HEK293 (cell line): ENCODE data around the gene PRR29.

Source experiments
- CTCF ChIA-PET: fragments of 350-600 bp; formaldehyde crosslinking; extraction: SDS; loops from one replicate; lab custom pipeline; 2021; ENCODE audit warnings: antibody characterized with exemption; lab: Yijun Ruan, JAX
- POLR2A ChIA-PET: fragments of 300-600 bp; formaldehyde crosslinking; extraction: SDS; loops from one replicate; lab custom pipeline; 2020; ENCODE audit warnings: antibody characterized with exemption, inconsistent platforms; lab: Yijun Ruan, JAX
- H3K27ac ChIP-seq: fragments of 200-500 bp; sonication (Bioruptor generic); 2 replicates; pipeline ENCODE4 v1.5.1; 2014; ENCODE audit warnings: low read depth, low read length, control low read depth, inconsistent platforms; ENCODE audit errors: extremely low read depth
- H3K36me3 ChIP-seq, 2 experiments: fragments of 200-500 bp in 1 of 2; sonication (Bioruptor generic) in 1 of 2; 1 replicate in 1 of 2; 2 replicates in 1 of 2; pipeline ENCODE4 v1.5.1; 2014 to 2017; ENCODE audit warnings: inconsistent platforms in 2 of 2, low read length in 2 of 2; ENCODE audit not compliant: control insufficient read depth in 2 of 2, insufficient read depth in 1 of 2
- H3K4me1 ChIP-seq: fragments of 200-500 bp; sonication (Bioruptor generic); 2 replicates; pipeline ENCODE4 v1.5.1; 2014; ENCODE audit warnings: mild to moderate bottlenecking, low read length, inconsistent platforms; ENCODE audit not compliant: control insufficient read depth, insufficient read depth
- H3K4me3 ChIP-seq: 2 replicates; pipeline ENCODE4 v1.5.1; 2011; ENCODE audit warnings: low read depth, mild to moderate bottlenecking, control low read depth, low read length, moderate library complexity
- H3K9me3 ChIP-seq: fragments of 200-500 bp; sonication (Bioruptor generic); 2 replicates; pipeline ENCODE4 v1.5.1; 2014; ENCODE audit warnings: low read depth, low read length, inconsistent platforms; ENCODE audit not compliant: control insufficient read depth, insufficient read depth
- EGR2 ChIP-seq: fragments of 450-650 bp; formaldehyde crosslinking; IDR thresholded peaks from 2 replicates; pipeline ENCODE4 v1.5.1; 2016; ENCODE audit warnings: low read depth, missing biosample characterization, missing genetic modification characterization
- KLF17 ChIP-seq: fragments of 450-650 bp; formaldehyde crosslinking; IDR thresholded peaks from 2 replicates; pipeline ENCODE4 v1.5.1; 2016; ENCODE audit warnings: missing biosample characterization, missing genetic modification characterization
- ZFP69B ChIP-seq: fragments of 450-650 bp; formaldehyde crosslinking; IDR thresholded peaks from 2 replicates; pipeline ENCODE4 v1.5.1; 2016; ENCODE audit warnings: missing biosample characterization, missing genetic modification characterization
- ZNF133 ChIP-seq: fragments of 450-650 bp; formaldehyde crosslinking; IDR thresholded peaks from 2 replicates; pipeline ENCODE4 v1.5.1; 2016; ENCODE audit warnings: missing biosample characterization, missing genetic modification characterization
- ZNF157 ChIP-seq: fragments of 450-650 bp; formaldehyde crosslinking; IDR thresholded peaks from 2 replicates; pipeline ENCODE4 v1.5.1; 2016; ENCODE audit warnings: missing biosample characterization, missing genetic modification characterization
- ZNF174 ChIP-seq: fragments of 450-650 bp; formaldehyde crosslinking; IDR thresholded peaks from 2 replicates; pipeline ENCODE4 v1.5.0; 2017; ENCODE audit warnings: missing biosample characterization, mild to moderate bottlenecking, missing genetic modification characterization
- ZNF311 ChIP-seq: fragments of 450-650 bp; formaldehyde crosslinking; IDR thresholded peaks from 2 replicates; pipeline ENCODE4 v1.5.1; 2017; ENCODE audit warnings: missing biosample characterization, missing genetic modification characterization, borderline replicate concordance
- ZNF391 ChIP-seq: fragments of 450-650 bp; formaldehyde crosslinking; IDR thresholded peaks from 2 replicates; pipeline ENCODE4 v1.5.1; 2016; ENCODE audit warnings: low read depth, missing biosample characterization, missing genetic modification characterization, borderline replicate concordance
- ZNF521 ChIP-seq: fragments of 450-650 bp; formaldehyde crosslinking; IDR thresholded peaks from 2 replicates; pipeline ENCODE4 v1.5.1; 2017; ENCODE audit warnings: missing biosample characterization, mild to moderate bottlenecking, missing genetic modification characterization
- ZNF549 ChIP-seq: fragments of 450-650 bp; IDR thresholded peaks from 2 replicates; pipeline ENCODE4 v1.5.1; 2018; ENCODE audit warnings: missing biosample characterization, missing genetic modification characterization, mild to moderate bottlenecking, inconsistent platforms, moderate library complexity
- ZNF626 ChIP-seq: fragments of 450-650 bp; sonication (Bioruptor Pico); formaldehyde crosslinking; IDR thresholded peaks from 2 replicates; pipeline ENCODE4 v1.5.1; 2018; ENCODE audit warnings: missing biosample characterization, missing genetic modification characterization, inconsistent platforms
- ZNF654 ChIP-seq: fragments of 450-650 bp; formaldehyde crosslinking; IDR thresholded peaks from 2 replicates; pipeline ENCODE4 v1.5.1; 2016; ENCODE audit warnings: low read depth, missing biosample characterization, missing genetic modification characterization
- ZNF76 ChIP-seq: fragments of 450-650 bp; formaldehyde crosslinking; IDR thresholded peaks from 2 replicates; pipeline ENCODE4; 2016; ENCODE audit warnings: low read depth, missing biosample characterization, missing genetic modification characterization, borderline replicate concordance
- ZNF791 ChIP-seq: fragments of 450-650 bp; formaldehyde crosslinking; IDR thresholded peaks from 2 replicates; pipeline ENCODE4 v1.5.1; 2016; ENCODE audit warnings: missing biosample characterization, missing genetic modification characterization
- TF ChIP-seq, protein P1 (sequence below): fragments of 450-650 bp; formaldehyde crosslinking; IDR thresholded peaks from 2 replicates; pipeline ENCODE4 v1.5.1; 2016; ENCODE audit warnings: missing biosample characterization, missing genetic modification characterization, borderline replicate concordance
- TF ChIP-seq, protein P2 (sequence below): fragments of 450-650 bp; IDR thresholded peaks from 2 replicates; pipeline ENCODE4 v1.5.1; 2018; ENCODE audit warnings: missing biosample characterization, missing genetic modification characterization

Gene PRR29

GRCh38 chr17:64042700-64043485 lies 44.7 kb downstream of the PRR29 start:
- no peak overlapping the region for H3K27ac ChIP-seq
- TF ChIP-seq KLF17: no peak
- no peak for TF ChIP-seq EGR2 (tag by site-specific recombination)
- no peak for TF ChIP-seq ZNF391
- no peak for TF ChIP-seq ZNF521 (tag by site-specific recombination)
- no peak for TF ChIP-seq ZNF791
- TF ChIP-seq ZNF654 (tag by site-specific recombination): no peak
- no peak for TF ChIP-seq ZFP69B (tag by site-specific recombination)
- TF ChIP-seq, all 188 proteins: peak for 0
- CTCF ChIA-PET: interaction anchor here (0.6 to 2.0 kb wide), 6 partner anchors 11 to 124 kb away, joined by 3 to 16 read pairs (median 4); partner anchors contain the start of gene GH1
- H3K36me3 ChIP-seq: peaks cover 0 to 66% of the 10 kb centered on the region in 2 experiments; a peak in 1 of 3 replicates
- no peak overlapping the region for H3K4me3 ChIP-seq
- no peaks in the 10 kb centered on the region for H3K9me3 ChIP-seq
- no peaks in the 10 kb centered on the region for H3K4me1 ChIP-seq
- POLR2A ChIA-PET: no interaction called here

DNA sequence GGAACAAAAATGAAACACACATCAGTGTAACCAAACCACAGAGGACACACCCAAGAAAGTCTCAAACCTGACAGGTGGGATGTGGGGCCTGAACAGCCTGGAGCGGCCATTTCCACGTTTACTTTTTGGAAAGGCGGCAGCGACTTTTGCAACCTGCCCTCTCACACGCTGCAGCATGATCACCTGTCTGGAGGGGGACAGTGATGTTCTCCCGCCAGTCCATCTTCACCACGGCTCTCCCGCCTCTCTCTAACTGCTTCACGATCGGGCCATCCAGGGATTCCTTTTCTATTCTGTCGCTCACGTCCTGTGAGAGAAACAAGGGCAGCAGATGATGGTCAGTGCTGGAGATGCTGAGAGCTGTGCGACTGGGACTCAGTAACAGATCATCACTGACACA lies 47.0 kb downstream of the PRR29 start:
- POLR2A ChIA-PET: no interaction called here
- Histone ChIP-seq H3K36me3 (peaks cover 0 to 80% of the 10 kb centered on the region in 2 experiments; a peak in 1 of 3 replicates), H3K4me1 (no peaks in the 10 kb centered on the region), H3K4me3 (no peak overlapping the region), H3K27ac (no peak overlapping the region), H3K9me3 (no peaks in the 10 kb centered on the region)
- no peak for TF ChIP-seq ZNF391
- TF ChIP-seq ZNF311 (tag by site-specific recombination): no peak
- no peak for TF ChIP-seq ZNF174
- TF ChIP-seq ZNF626: no peak
- no peak for TF ChIP-seq ZNF76 (tag by site-specific recombination)
- TF ChIP-seq, protein P1, sequence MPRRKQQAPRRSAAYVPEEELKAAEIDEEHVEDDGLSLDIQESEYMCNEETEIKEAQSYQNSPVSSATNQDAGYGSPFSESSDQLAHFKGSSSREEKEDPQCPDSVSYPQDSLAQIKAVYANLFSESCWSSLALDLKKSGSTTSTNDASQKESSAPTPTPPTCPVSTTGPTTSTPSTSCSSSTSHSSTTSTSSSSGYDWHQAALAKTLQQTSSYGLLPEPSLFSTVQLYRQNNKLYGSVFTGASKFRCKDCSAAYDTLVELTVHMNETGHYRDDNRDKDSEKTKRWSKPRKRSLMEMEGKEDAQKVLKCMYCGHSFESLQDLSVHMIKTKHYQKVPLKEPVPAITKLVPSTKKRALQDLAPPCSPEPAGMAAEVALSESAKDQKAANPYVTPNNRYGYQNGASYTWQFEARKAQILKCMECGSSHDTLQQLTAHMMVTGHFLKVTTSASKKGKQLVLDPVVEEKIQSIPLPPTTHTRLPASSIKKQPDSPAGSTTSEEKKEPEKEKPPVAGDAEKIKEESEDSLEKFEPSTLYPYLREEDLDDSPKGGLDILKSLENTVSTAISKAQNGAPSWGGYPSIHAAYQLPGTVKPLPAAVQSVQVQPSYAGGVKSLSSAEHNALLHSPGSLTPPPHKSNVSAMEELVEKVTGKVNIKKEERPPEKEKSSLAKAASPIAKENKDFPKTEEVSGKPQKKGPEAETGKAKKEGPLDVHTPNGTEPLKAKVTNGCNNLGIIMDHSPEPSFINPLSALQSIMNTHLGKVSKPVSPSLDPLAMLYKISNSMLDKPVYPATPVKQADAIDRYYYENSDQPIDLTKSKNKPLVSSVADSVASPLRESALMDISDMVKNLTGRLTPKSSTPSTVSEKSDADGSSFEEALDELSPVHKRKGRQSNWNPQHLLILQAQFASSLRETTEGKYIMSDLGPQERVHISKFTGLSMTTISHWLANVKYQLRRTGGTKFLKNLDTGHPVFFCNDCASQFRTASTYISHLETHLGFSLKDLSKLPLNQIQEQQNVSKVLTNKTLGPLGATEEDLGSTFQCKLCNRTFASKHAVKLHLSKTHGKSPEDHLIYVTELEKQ (tag by site-specific recombination): no peak
- no peak for TF ChIP-seq ZNF157 (tag by site-specific recombination)
- no peak for TF ChIP-seq ZNF133 (tag by site-specific recombination)
- no peak for TF ChIP-seq ZNF549
- TF ChIP-seq, protein P2, sequence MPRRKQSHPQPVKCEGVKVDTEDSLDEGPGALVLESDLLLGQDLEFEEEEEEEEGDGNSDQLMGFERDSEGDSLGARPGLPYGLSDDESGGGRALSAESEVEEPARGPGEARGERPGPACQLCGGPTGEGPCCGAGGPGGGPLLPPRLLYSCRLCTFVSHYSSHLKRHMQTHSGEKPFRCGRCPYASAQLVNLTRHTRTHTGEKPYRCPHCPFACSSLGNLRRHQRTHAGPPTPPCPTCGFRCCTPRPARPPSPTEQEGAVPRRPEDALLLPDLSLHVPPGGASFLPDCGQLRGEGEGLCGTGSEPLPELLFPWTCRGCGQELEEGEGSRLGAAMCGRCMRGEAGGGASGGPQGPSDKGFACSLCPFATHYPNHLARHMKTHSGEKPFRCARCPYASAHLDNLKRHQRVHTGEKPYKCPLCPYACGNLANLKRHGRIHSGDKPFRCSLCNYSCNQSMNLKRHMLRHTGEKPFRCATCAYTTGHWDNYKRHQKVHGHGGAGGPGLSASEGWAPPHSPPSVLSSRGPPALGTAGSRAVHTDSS (tag by site-specific recombination): no peak
- CTCF ChIA-PET: interaction anchor here (0.7 to 3.0 kb wide), 3 partner anchors 17 to 237 kb away, joined by 3 to 15 read pairs (median 5); no protein-coding TSS in a partner anchor
